GM23338 (cell line): ENCODE data around the gene IGFL3.

Experiments used
- CREB1 ChIP-seq: fragments of 250-450 bp; sonication (Bioruptor Pico); IDR thresholded peaks from 2 replicates; pipeline ENCODE4 v1.5.0; 2020; ENCODE audit warnings: low read depth, mild to moderate bottlenecking, moderate library complexity
- CTCF ChIP-seq, 2 experiments: fragments of 200-600 bp in 1 of 2; sonication (generic) in 1 of 2; conservative IDR thresholded peaks; 2 replicates each; pipeline versions ENCODE4 v1.5.1 to v1.6.1; 2016 to 2017; ENCODE audit warnings: antibody characterized with exemption in 2 of 2, low read depth in 2 of 2, mild to moderate bottlenecking in 2 of 2, moderate library complexity in 1 of 2
- POLR2AphosphoS5 ChIP-seq: IDR thresholded peaks from 2 replicates; pipeline ENCODE4 v1.6.1; 2016; ENCODE audit warnings: antibody characterized with exemption, low read depth

GRCh38 chr19:46124638-46125115, at the start of gene IGFL3:
- TF ChIP-seq CTCF (conservative IDR thresholded peaks at IDR 0.05; ENCODE audit: low read depth in 2 of 2) (no peak), POLR2AphosphoS5 (no peak), CREB1 (no peak)
